ENCODE results near the gene UBAC1. TPM values are rescaled to one million over a fixed set of nuclear protein-coding genes. Genes with fewer than 3 reads are reported as not detected.
"Not testable (repeated sequence)": the region's sequence is repeated elsewhere in the genome, so short reads cannot be mapped to it uniquely, and the experiment has no call there.

Gene UBAC1
- polyA plus RNA-seq, 6 donors from 2014 or later = 16.1 to 23.0 (median 21.6) TPM

- Mint-ChIP-seq H3K9me3 (no peaks in the 10 kb centered on the region), H3K27me3 (no peaks in the 10 kb centered on the region), H3K36me3 (no peaks in the 10 kb centered on the region), H3K27ac (peak overlapping the region in 3 of 6 donors; percentile 63 to 85 (median 83)), H3K4me3 (peak overlapping the region in 1 of 8 donors; percentile 65), H3K4me1 (peaks cover 37 to 61% (median 54%) of the 10 kb centered on the region in 3 donors)
- ATAC-seq (ENCODE audit: low read depth in 2 of 2) (no peak), DNase-seq (no peak)
These were observed 68.1 kb downstream of the UBAC1 start for GRCh38 chr9:135893104-135893503.

- H3K27ac Mint-ChIP-seq, H3K4me3 Mint-ChIP-seq: not testable (repeated sequence)
- peaks cover 42 to 69% (median 62%) of the 10 kb centered on the region in 3 donors for H3K4me1 Mint-ChIP-seq
These were observed 68.8 kb downstream of the UBAC1 start for GRCh38 chr9:135892327-135892726.

GRCh38 chr9:135891027-135891631, 70.0 kb downstream of the UBAC1 start:
- peak overlapping the region in 2 of 6 donors; percentile 28 to 47 for H3K27ac Mint-ChIP-seq
- no peak for DNase-seq
- no peaks in the 10 kb centered on the region for H3K36me3 Mint-ChIP-seq
- H3K4me1 Mint-ChIP-seq = peaks cover 48 to 74% (median 67%) of the 10 kb centered on the region in 3 donors
- H3K4me3 Mint-ChIP-seq = peak overlapping the region in 1 of 8 donors; percentile 40
- ATAC-seq (ENCODE audit: low read depth in 2 of 2) = no peak
- H3K9me3 Mint-ChIP-seq = no peaks in the 10 kb centered on the region
- H3K27me3 Mint-ChIP-seq = no peaks in the 10 kb centered on the region

More at GRCh38 chr9:135892327-135892726, 68.8 kb downstream of the UBAC1 start:
- DNase-seq; H3K9me3 Mint-ChIP-seq; ATAC-seq (ENCODE audit: low read depth in 2 of 2); H3K27me3 Mint-ChIP-seq; H3K36me3 Mint-ChIP-seq: not testable (repeated sequence)

- no peak overlapping the region for H3K27ac Mint-ChIP-seq
These were observed 70.8 kb downstream of the UBAC1 start for GRCh38 chr9:135890190-135891026.

GRCh38 chr9:135889564-135890189, 71.5 kb downstream of the UBAC1 start:
- Mint-ChIP-seq H3K27ac (peak overlapping the region in 2 of 6 donors; percentile 15 to 38), H3K9me3 (no peaks in the 10 kb centered on the region), H3K4me3 (no peak overlapping the region), H3K27me3 (no peaks in the 10 kb centered on the region), H3K36me3 (no peaks in the 10 kb centered on the region), H3K4me1 (peaks cover 45 to 71% (median 67%) of the 10 kb centered on the region in 3 donors)
- DNase-seq (no peak), ATAC-seq (ENCODE audit: low read depth in 2 of 2) (no peak)

More at GRCh38 chr9:135890190-135891026, 70.8 kb downstream of the UBAC1 start:
- Mint-ChIP-seq H3K36me3 (no peaks in the 10 kb centered on the region), H3K9me3 (no peaks in the 10 kb centered on the region), H3K4me3 (no peak overlapping the region), H3K27me3 (no peaks in the 10 kb centered on the region), H3K4me1 (peaks cover 47 to 73% (median 66%) of the 10 kb centered on the region in 3 donors)
- ATAC-seq (ENCODE audit: low read depth in 2 of 2) = no peak
- DNase-seq = no peak

GRCh38 chr9:135888766-135889394, 72.3 kb downstream of the UBAC1 start:
- no peak for ATAC-seq (ENCODE audit: low read depth in 2 of 2)
- DNase-seq = no peak
- Mint-ChIP-seq H3K36me3 (no peaks in the 10 kb centered on the region), H3K9me3 (no peaks in the 10 kb centered on the region), H3K4me1 (peaks cover 51 to 74% (median 74%) of the 10 kb centered on the region in 3 donors), H3K27ac (peak overlapping the region in 1 of 6 donors; percentile 19), H3K4me3 (peak overlapping the region in 2 of 8 donors; percentile 13 to 29), H3K27me3 (no peaks in the 10 kb centered on the region)

- DNase-seq (no peak), ATAC-seq (ENCODE audit: low read depth in 2 of 2) (no peak)
- Mint-ChIP-seq H3K9me3 (no peaks in the 10 kb centered on the region), H3K4me3 (peak overlapping the region in 7 of 8 donors; percentile 68 to 93 (median 86)), H3K4me1 (peaks cover 52 to 75% (median 74%) of the 10 kb centered on the region in 3 donors), H3K36me3 (no peaks in the 10 kb centered on the region), H3K27ac (peak overlapping the region in 3 of 6 donors; percentile 19 to 91 (median 75)), H3K27me3 (no peaks in the 10 kb centered on the region)
These were observed 72.9 kb downstream of the UBAC1 start for GRCh38 chr9:135888126-135888765.

- DNase-seq = peak; percentile 59
- ATAC-seq (ENCODE audit: low read depth in 2 of 2) = peak; percentile 96 to 98
- no peaks in the 10 kb centered on the region for H3K36me3 Mint-ChIP-seq
- H3K4me3 Mint-ChIP-seq = peak overlapping the region; percentile 54 to 93 (median 88)
- H3K27ac Mint-ChIP-seq = peak overlapping the region; percentile 53 to 94 (median 90)
- no peaks in the 10 kb centered on the region for H3K9me3 Mint-ChIP-seq
- no peaks in the 10 kb centered on the region for H3K27me3 Mint-ChIP-seq
- peaks cover 53 to 74% (median 72%) of the 10 kb centered on the region in 3 donors for H3K4me1 Mint-ChIP-seq
These were observed 73.6 kb downstream of the UBAC1 start for GRCh38 chr9:135887585-135888050.

- H3K36me3 Mint-ChIP-seq = no peaks in the 10 kb centered on the region
- no peaks in the 10 kb centered on the region for H3K27me3 Mint-ChIP-seq
- peak overlapping the region in 5 of 6 donors; percentile 53 to 94 (median 88) for H3K27ac Mint-ChIP-seq
- ATAC-seq (ENCODE audit: low read depth in 2 of 2) = peak; percentile 10 to 11
- peak overlapping the region; percentile 54 to 93 (median 88) for H3K4me3 Mint-ChIP-seq
- no peaks in the 10 kb centered on the region for H3K9me3 Mint-ChIP-seq
- DNase-seq = no peak
- H3K4me1 Mint-ChIP-seq = peaks cover 52 to 72% (median 69%) of the 10 kb centered on the region in 3 donors
These were observed 74.1 kb downstream of the UBAC1 start for GRCh38 chr9:135887021-135887507.

GRCh38 chr9:135886147-135886981, 74.8 kb downstream of the UBAC1 start:
- no peaks in the 10 kb centered on the region for H3K27me3 Mint-ChIP-seq
- ATAC-seq (ENCODE audit: low read depth in 2 of 2) = no peak
- H3K4me1 Mint-ChIP-seq = peaks cover 47 to 65% (median 63%) of the 10 kb centered on the region in 3 donors
- no peaks in the 10 kb centered on the region for H3K9me3 Mint-ChIP-seq
- peak overlapping the region in 5 of 6 donors; percentile 14 to 83 (median 72) for H3K27ac Mint-ChIP-seq
- H3K4me3 Mint-ChIP-seq = peak overlapping the region in 6 of 8 donors; percentile 54 to 91 (median 83)
- DNase-seq = no peak
- H3K36me3 Mint-ChIP-seq = no peaks in the 10 kb centered on the region

GRCh38 chr9:135885100-135885853, 75.9 kb downstream of the UBAC1 start:
- DNase-seq (no peak), ATAC-seq (ENCODE audit: low read depth in 2 of 2) (no peak)
- peak overlapping the region in 1 of 6 donors; percentile 57 for H3K27ac Mint-ChIP-seq
- H3K4me1 Mint-ChIP-seq = peaks cover 47 to 59% (median 57%) of the 10 kb centered on the region in 3 donors
- no peaks in the 10 kb centered on the region for H3K36me3 Mint-ChIP-seq
- H3K4me3 Mint-ChIP-seq = no peak overlapping the region
- no peaks in the 10 kb centered on the region for H3K27me3 Mint-ChIP-seq
- H3K9me3 Mint-ChIP-seq = no peaks in the 10 kb centered on the region

All from naive B cell (primary cell).